ENCODE data around the gene TIMM17A. TPM values are rescaled to one million over a fixed set of nuclear protein-coding genes. Genes with fewer than 3 reads are reported as not detected.

Gene TIMM17A
- total and polyA plus RNA-seq, 2 of the 8 experiments (the other 6 are each of a cell fraction or from before 2014, with no cell fraction given): 30.3 to 57.1 TPM

DNA sequence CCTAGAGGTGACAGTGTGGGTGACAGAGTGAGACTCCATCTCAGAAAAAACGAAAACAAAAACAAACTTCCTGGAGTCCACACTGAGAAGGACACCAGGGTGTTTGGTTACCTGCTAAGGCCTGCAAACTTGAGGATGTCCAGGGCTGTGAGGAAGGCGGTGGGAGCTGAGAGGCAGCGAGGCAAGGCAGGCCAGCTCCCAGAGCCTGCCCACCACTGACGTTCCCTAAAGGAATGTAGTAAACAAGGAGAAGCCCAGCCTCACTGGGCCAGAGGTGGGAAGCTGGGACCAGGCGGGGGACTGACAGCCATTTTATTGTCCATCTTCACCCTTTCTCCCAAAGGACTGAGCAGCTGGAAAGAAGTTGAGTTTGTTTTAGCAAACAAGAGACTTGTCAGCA is 42.5 kb upstream of the TIMM17A start (continued):
- TF ChIP-seq, protein P1, sequence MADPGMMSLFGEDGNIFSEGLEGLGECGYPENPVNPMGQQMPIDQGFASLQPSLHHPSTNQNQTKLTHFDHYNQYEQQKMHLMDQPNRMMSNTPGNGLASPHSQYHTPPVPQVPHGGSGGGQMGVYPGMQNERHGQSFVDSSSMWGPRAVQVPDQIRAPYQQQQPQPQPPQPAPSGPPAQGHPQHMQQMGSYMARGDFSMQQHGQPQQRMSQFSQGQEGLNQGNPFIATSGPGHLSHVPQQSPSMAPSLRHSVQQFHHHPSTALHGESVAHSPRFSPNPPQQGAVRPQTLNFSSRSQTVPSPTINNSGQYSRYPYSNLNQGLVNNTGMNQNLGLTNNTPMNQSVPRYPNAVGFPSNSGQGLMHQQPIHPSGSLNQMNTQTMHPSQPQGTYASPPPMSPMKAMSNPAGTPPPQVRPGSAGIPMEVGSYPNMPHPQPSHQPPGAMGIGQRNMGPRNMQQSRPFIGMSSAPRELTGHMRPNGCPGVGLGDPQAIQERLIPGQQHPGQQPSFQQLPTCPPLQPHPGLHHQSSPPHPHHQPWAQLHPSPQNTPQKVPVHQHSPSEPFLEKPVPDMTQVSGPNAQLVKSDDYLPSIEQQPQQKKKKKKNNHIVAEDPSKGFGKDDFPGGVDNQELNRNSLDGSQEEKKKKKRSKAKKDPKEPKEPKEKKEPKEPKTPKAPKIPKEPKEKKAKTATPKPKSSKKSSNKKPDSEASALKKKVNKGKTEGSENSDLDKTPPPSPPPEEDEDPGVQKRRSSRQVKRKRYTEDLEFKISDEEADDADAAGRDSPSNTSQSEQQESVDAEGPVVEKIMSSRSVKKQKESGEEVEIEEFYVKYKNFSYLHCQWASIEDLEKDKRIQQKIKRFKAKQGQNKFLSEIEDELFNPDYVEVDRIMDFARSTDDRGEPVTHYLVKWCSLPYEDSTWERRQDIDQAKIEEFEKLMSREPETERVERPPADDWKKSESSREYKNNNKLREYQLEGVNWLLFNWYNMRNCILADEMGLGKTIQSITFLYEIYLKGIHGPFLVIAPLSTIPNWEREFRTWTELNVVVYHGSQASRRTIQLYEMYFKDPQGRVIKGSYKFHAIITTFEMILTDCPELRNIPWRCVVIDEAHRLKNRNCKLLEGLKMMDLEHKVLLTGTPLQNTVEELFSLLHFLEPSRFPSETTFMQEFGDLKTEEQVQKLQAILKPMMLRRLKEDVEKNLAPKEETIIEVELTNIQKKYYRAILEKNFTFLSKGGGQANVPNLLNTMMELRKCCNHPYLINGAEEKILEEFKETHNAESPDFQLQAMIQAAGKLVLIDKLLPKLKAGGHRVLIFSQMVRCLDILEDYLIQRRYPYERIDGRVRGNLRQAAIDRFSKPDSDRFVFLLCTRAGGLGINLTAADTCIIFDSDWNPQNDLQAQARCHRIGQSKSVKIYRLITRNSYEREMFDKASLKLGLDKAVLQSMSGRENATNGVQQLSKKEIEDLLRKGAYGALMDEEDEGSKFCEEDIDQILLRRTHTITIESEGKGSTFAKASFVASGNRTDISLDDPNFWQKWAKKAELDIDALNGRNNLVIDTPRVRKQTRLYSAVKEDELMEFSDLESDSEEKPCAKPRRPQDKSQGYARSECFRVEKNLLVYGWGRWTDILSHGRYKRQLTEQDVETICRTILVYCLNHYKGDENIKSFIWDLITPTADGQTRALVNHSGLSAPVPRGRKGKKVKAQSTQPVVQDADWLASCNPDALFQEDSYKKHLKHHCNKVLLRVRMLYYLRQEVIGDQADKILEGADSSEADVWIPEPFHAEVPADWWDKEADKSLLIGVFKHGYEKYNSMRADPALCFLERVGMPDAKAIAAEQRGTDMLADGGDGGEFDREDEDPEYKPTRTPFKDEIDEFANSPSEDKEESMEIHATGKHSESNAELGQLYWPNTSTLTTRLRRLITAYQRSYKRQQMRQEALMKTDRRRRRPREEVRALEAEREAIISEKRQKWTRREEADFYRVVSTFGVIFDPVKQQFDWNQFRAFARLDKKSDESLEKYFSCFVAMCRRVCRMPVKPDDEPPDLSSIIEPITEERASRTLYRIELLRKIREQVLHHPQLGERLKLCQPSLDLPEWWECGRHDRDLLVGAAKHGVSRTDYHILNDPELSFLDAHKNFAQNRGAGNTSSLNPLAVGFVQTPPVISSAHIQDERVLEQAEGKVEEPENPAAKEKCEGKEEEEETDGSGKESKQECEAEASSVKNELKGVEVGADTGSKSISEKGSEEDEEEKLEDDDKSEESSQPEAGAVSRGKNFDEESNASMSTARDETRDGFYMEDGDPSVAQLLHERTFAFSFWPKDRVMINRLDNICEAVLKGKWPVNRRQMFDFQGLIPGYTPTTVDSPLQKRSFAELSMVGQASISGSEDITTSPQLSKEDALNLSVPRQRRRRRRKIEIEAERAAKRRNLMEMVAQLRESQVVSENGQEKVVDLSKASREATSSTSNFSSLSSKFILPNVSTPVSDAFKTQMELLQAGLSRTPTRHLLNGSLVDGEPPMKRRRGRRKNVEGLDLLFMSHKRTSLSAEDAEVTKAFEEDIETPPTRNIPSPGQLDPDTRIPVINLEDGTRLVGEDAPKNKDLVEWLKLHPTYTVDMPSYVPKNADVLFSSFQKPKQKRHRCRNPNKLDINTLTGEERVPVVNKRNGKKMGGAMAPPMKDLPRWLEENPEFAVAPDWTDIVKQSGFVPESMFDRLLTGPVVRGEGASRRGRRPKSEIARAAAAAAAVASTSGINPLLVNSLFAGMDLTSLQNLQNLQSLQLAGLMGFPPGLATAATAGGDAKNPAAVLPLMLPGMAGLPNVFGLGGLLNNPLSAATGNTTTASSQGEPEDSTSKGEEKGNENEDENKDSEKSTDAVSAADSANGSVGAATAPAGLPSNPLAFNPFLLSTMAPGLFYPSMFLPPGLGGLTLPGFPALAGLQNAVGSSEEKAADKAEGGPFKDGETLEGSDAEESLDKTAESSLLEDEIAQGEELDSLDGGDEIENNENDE (IDR thresholded peaks at IDR 0.05; ENCODE audit: insufficient replicate concordance, low read length): no peak
- no peak for TF ChIP-seq MAX (IDR thresholded peaks at IDR 0.05)
- no peak for TF ChIP-seq CEBPB (IDR thresholded peaks at IDR 0.05; ENCODE audit: low read depth, low read length)
- no peak for TF ChIP-seq TEAD4 (IDR thresholded peaks at IDR 0.05; ENCODE audit: low read depth, low read length)
- no peak for TF ChIP-seq RBBP5 (IDR thresholded peaks at IDR 0.05; ENCODE audit: borderline replicate concordance, low read depth, low read length)
